Embryonic facial prominence (tissue), 1 donor: ENCODE results near the gene RBP3.

Experiments used
- DNase-seq: peaks from one replicate; pipeline ENCODE4 v3.0.0-alpha.2; 2016; ENCODE audit errors: extremely low spot score

Gene RBP3

GRCh38 chr10:47318706-47319105, 29.5 kb upstream of the RBP3 start:
- DNase-seq: no peak

- DNase-seq: no peak
Measured at GRCh38 chr10:47319784-47320183, 28.4 kb upstream of the RBP3 start.

- DNase-seq: no peak
Measured at GRCh38 chr10:47320812-47321211, 27.4 kb upstream of the RBP3 start.

- no peak for DNase-seq
Measured at GRCh38 chr10:47321521-47322195, 26.5 kb upstream of the RBP3 start.

GRCh38 chr10:47322300-47323061, 25.7 kb upstream of the RBP3 start, which contains the start of gene GDF2:
TSS of gene GDF2 (plus strand) at chr10:47322454. CDS start at chr10:47322669, 215 bp downstream.
- no peak for DNase-seq

GRCh38 chr10:47323087-47323486, 25.1 kb upstream of the RBP3 start:
- DNase-seq: no peak

GRCh38 chr10:47323636-47324296, 24.4 kb upstream of the RBP3 start:
- no peak for DNase-seq

GRCh38 chr10:47325303-47326291, 22.6 kb upstream of the RBP3 start:
- no peak for DNase-seq

- no peak for DNase-seq
Measured at GRCh38 chr10:47326306-47326926, 21.7 kb upstream of the RBP3 start.

- no peak for DNase-seq
Measured at GRCh38 chr10:47326927-47327330, 21.2 kb upstream of the RBP3 start.

- no peak for DNase-seq
Measured at GRCh38 chr10:47329855-47330254, 18.3 kb upstream of the RBP3 start.

GRCh38 chr10:47330366-47330765, 17.8 kb upstream of the RBP3 start:
- no peak for DNase-seq

- DNase-seq: no peak
Measured at GRCh38 chr10:47330804-47331203, 17.4 kb upstream of the RBP3 start.

- DNase-seq: no peak
Measured at GRCh38 chr10:47331491-47331890, 16.7 kb upstream of the RBP3 start.

- no peak for DNase-seq
Measured at GRCh38 chr10:47331954-47332353, 16.2 kb upstream of the RBP3 start.

- no peak for DNase-seq
Measured at GRCh38 chr10:47332371-47332770, 15.8 kb upstream of the RBP3 start.

- no peak for DNase-seq
Measured at GRCh38 chr10:47332946-47333345, 15.2 kb upstream of the RBP3 start.

- DNase-seq: no peak
Measured at GRCh38 chr10:47333532-47333931, 14.6 kb upstream of the RBP3 start.

- DNase-seq: no peak
Measured at GRCh38 chr10:47334466-47335295, 13.5 kb upstream of the RBP3 start.

- no peak for DNase-seq
Measured at GRCh38 chr10:47335906-47336305, 12.3 kb upstream of the RBP3 start.
